OCI-LY1 (cell line): ENCODE results near the gene NFIB.

ENCODE experiments used
- H2AFZ ChIP-seq: fragments of 200-600 bp; sonication (generic), shearing (Covaris generic); 2 replicates; pipeline ENCODE4 v1.6.0; 2014; ENCODE audit warnings: antibody characterized with exemption, mild to moderate bottlenecking, low read length
- H3F3A ChIP-seq: fragments of 200-600 bp; sonication (generic), shearing (Covaris generic); 2 replicates; pipeline ENCODE4 v1.6.0; 2014; ENCODE audit warnings: mild to moderate bottlenecking, antibody characterized with exemption, low read length, moderate library complexity; ENCODE audit not compliant: insufficient read depth
- H3K27ac ChIP-seq: fragments of 200-600 bp; sonication (generic); 2 replicates; pipeline ENCODE4 v1.5.1; 2014; ENCODE audit warnings: low read length, mixed run types, mild to moderate bottlenecking, low read depth; ENCODE audit not compliant: poor library complexity, severe bottlenecking
- H3K27me3 ChIP-seq: fragments of 200-600 bp; sonication (generic); 2 replicates; pipeline ENCODE4 v1.6.0; 2014; ENCODE audit warnings: antibody characterized with exemption, mild to moderate bottlenecking, low read length, moderate library complexity; ENCODE audit not compliant: insufficient read depth
- H3K36me3 ChIP-seq: fragments of 200-600 bp; sonication (generic); 2 replicates; pipeline ENCODE4 v1.6.1; 2014; ENCODE audit warnings: mild to moderate bottlenecking, antibody characterized with exemption, low read length, moderate library complexity, mixed read lengths; ENCODE audit not compliant: insufficient read depth
- H3K4me1 ChIP-seq: fragments of 200-600 bp; sonication (generic); 2 replicates; pipeline ENCODE4 v1.5.1; 2014; ENCODE audit warnings: mild to moderate bottlenecking, low read length, moderate library complexity; ENCODE audit not compliant: insufficient read depth, severe bottlenecking
- H3K4me2 ChIP-seq: fragments of 200-600 bp; sonication (generic), shearing (Covaris generic); 2 replicates; pipeline ENCODE4 v1.6.1; 2014; ENCODE audit warnings: low read length
- H3K4me3 ChIP-seq: fragments of 200-600 bp; sonication (generic); 2 replicates; pipeline ENCODE4 v1.5.1; 2014; ENCODE audit warnings: low read length, low read depth, mild to moderate bottlenecking, mixed read lengths; ENCODE audit not compliant: poor library complexity, severe bottlenecking
- H3K79me2 ChIP-seq: fragments of 200-600 bp; shearing (Covaris generic); 2 replicates; pipeline ENCODE4 v1.6.1; 2016; ENCODE audit warnings: mixed run types, low read length, mixed read lengths; ENCODE audit not compliant: insufficient read depth
- H3K9ac ChIP-seq: fragments of 200-600 bp; sonication (generic), shearing (Covaris generic); 2 replicates; pipeline ENCODE4 v1.6.1; 2014; ENCODE audit warnings: mild to moderate bottlenecking, low read length, mixed read lengths
- H3K9me2 ChIP-seq: fragments of 200-600 bp; sonication (generic), shearing (Covaris generic); 2 replicates; pipeline ENCODE4 v1.6.1; 2014; ENCODE audit warnings: low read depth, mild to moderate bottlenecking, low read length, mixed read lengths
- H3K9me3 ChIP-seq: fragments of 200-600 bp; shearing (Covaris generic); 2 replicates; pipeline ENCODE4 v1.6.1; 2014; ENCODE audit warnings: low read length, mixed read lengths
- H4K20me1 ChIP-seq: fragments of 200-600 bp; sonication (generic), shearing (Covaris generic); 2 replicates; pipeline ENCODE4 v1.6.0; 2016; ENCODE audit warnings: mild to moderate bottlenecking, low read length; ENCODE audit not compliant: insufficient read depth
- CTCF ChIP-seq: fragments of 200-600 bp; sonication (generic), shearing (Covaris generic); IDR thresholded peaks from 2 replicates; pipeline ENCODE4 v1.5.1; 2017; ENCODE audit warnings: mild to moderate bottlenecking, antibody characterized with exemption, low read length, moderate library complexity, mixed read lengths
- EZH2 ChIP-seq: fragments of 200-600 bp; sonication (generic), shearing (Covaris generic); IDR thresholded peaks from 2 replicates; pipeline ENCODE4 v1.8.0; 2017; ENCODE audit warnings: borderline replicate concordance, mixed run types, mild to moderate bottlenecking, antibody characterized with exemption, low read length, moderate library complexity, mixed read lengths

NFIB gene

GRCh38 chr9:14214065-14214684, 99.8 kb downstream of the NFIB start:
- Histone ChIP-seq H3K36me3 (no peaks in the 10 kb centered on the region), H3K27me3 (no peaks in the 10 kb centered on the region), H3K4me3 (no peak overlapping the region), H3K9me2 (no peaks in the 10 kb centered on the region), H3K9ac (no peak overlapping the region), H3K79me2 (no peaks in the 10 kb centered on the region), H3K9me3 (no peaks in the 10 kb centered on the region), H4K20me1 (no peaks in the 10 kb centered on the region), H3K27ac (no peak overlapping the region), H3F3A (no peaks in the 10 kb centered on the region), H3K4me2 (no peak overlapping the region), H3K4me1 (no peaks in the 10 kb centered on the region), H2AFZ (no peak overlapping the region)
- no peak for TF ChIP-seq EZH2
- TF ChIP-seq CTCF, result no peak

- Histone ChIP-seq H3K27me3 (no peaks in the 10 kb centered on the region), H2AFZ (no peak overlapping the region), H3K36me3 (no peaks in the 10 kb centered on the region), H3K79me2 (no peaks in the 10 kb centered on the region), H3K4me3 (no peak overlapping the region), H3K9ac (no peak overlapping the region), H3K27ac (no peak overlapping the region), H3K9me3 (no peaks in the 10 kb centered on the region), H4K20me1 (no peaks in the 10 kb centered on the region), H3K4me2 (no peak overlapping the region), H3K9me2 (no peaks in the 10 kb centered on the region), H3K4me1 (no peaks in the 10 kb centered on the region), H3F3A (no peaks in the 10 kb centered on the region)
- TF ChIP-seq CTCF, result no peak
- TF ChIP-seq EZH2, result no peak
Observed at GRCh38 chr9:14213504-14213903, 100.4 kb downstream of the NFIB start.

- no peaks in the 10 kb centered on the region for H3K9me2 ChIP-seq
- H2AFZ ChIP-seq, result no peak overlapping the region
- no peak overlapping the region for H3K4me2 ChIP-seq
- no peaks in the 10 kb centered on the region for H3K36me3 ChIP-seq
- H3K4me1 ChIP-seq, result no peaks in the 10 kb centered on the region
- H3K79me2 ChIP-seq, result no peaks in the 10 kb centered on the region
- H3K27ac ChIP-seq, result no peak overlapping the region
- no peaks in the 10 kb centered on the region for H4K20me1 ChIP-seq
- H3F3A ChIP-seq, result no peaks in the 10 kb centered on the region
- no peaks in the 10 kb centered on the region for H3K9me3 ChIP-seq
- TF ChIP-seq EZH2 (no peak), CTCF (no peak)
- H3K4me3 ChIP-seq, result no peak overlapping the region
- no peak overlapping the region for H3K9ac ChIP-seq
- H3K27me3 ChIP-seq, result no peaks in the 10 kb centered on the region
Observed at GRCh38 chr9:14212697-14213420, 101.1 kb downstream of the NFIB start.
